ENCODE measurements around the gene GDPD2. TPM values are rescaled to one million over a fixed set of nuclear protein-coding genes. Genes with fewer than 3 reads are reported as not detected.
A peak's percentile ranks its signal among the peaks of the same experiment; 100 is the strongest.

The GDPD2 gene
- total RNA-seq, 1 donor from 2014 or later, result not detected

DNA sequence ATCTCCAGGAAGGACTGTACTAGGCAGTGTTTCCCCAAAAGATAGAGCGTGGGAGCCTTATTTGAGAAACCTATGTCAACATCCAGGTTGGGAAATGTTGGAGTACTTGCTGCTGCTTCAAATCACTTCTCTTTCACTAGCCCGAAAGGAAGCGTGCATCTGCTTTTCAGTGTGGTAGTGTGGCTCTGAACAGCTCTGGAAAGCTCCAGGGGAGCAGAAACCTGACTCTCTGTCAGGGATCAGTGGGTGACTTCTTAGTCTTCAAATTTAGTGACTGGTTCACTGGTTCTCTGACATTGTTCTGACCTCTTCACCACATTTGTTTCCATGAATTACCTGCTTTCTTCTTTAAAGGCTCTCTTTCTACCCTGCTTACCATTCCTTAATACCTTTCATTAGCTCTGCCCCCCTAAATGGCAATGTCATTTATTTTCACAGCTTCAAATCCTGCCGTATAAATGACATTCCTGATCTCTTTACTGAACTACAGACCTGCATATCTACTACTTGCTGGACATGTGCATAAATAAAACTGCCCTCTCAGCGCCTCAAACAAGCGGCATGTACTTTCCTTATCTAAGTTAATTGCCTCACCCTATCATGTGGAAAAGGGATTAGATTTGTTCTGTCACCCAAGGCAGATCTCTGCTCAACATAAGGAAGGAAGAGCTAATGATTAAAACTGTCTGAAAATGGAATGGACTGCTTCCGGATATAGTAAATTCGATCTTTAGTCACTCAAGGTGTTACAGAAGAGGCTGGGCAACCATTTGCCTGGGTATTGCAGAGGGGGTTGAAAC, 58.6 kb downstream of the GDPD2 start:
- intact Hi-C loops (cut with micrococcal nuclease), result no loop called here
- no peak for DNase-seq
- no peaks in the 10 kb centered on the region for H3K36me3 ChIP-seq
- H3K27ac ChIP-seq (replicated peaks), result peak overlapping the region; percentile 87
- H3K4me1 ChIP-seq, result peaks cover 46% of the 10 kb centered on the region
- TF ChIP-seq, protein P1, sequence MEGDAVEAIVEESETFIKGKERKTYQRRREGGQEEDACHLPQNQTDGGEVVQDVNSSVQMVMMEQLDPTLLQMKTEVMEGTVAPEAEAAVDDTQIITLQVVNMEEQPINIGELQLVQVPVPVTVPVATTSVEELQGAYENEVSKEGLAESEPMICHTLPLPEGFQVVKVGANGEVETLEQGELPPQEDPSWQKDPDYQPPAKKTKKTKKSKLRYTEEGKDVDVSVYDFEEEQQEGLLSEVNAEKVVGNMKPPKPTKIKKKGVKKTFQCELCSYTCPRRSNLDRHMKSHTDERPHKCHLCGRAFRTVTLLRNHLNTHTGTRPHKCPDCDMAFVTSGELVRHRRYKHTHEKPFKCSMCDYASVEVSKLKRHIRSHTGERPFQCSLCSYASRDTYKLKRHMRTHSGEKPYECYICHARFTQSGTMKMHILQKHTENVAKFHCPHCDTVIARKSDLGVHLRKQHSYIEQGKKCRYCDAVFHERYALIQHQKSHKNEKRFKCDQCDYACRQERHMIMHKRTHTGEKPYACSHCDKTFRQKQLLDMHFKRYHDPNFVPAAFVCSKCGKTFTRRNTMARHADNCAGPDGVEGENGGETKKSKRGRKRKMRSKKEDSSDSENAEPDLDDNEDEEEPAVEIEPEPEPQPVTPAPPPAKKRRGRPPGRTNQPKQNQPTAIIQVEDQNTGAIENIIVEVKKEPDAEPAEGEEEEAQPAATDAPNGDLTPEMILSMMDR (IDR thresholded peaks at IDR 0.05; ENCODE audit: borderline replicate concordance), result no peak
- H3K4me3 ChIP-seq, result no peak overlapping the region
- H3K9me3 ChIP-seq (replicated peaks), result no peaks in the 10 kb centered on the region
- no peaks in the 10 kb centered on the region for H3K27me3 ChIP-seq (ENCODE audit: low read depth)

DNA sequence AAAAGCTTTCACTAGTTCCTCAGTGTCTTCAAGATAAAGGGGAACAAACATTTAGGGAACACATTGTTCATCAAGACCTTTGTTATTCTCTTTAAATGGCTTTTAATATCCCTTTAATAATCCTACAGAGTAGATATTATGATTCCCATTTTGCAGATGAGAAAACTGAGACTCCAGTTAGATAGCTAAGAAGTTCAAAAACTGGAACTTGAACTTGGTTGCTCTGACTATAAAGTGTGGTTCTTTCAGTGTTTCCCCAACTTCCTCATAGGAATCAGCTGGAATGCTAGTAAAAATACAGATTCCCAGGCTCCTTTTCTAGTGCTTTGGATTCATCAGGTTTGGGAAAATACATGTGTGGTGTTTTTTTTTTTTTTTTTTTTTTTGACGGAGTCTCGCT, 59.2 kb downstream of the GDPD2 start:
- H3K27ac ChIP-seq (replicated peaks), result peak overlapping the region; percentile 87
- no peaks in the 10 kb centered on the region for H3K9me3 ChIP-seq (replicated peaks)
- intact Hi-C loops (cut with micrococcal nuclease), result no loop called here
- DNase-seq, result no peak
- H3K4me3 ChIP-seq, result no peak overlapping the region
- H3K27me3 ChIP-seq (ENCODE audit: low read depth), result no peaks in the 10 kb centered on the region
- TF ChIP-seq, protein P1 (IDR thresholded peaks at IDR 0.05; ENCODE audit: borderline replicate concordance), result no peak
- H3K36me3 ChIP-seq, result no peaks in the 10 kb centered on the region
- H3K4me1 ChIP-seq, result peaks cover 42% of the 10 kb centered on the region

Other genes starting within 250 kb of the GDPD2 start
- gene DGAT2L6, start 245.8 kb upstream of the GDPD2 start, total RNA-seq, result not detected
- not detected for gene AWAT1, start 188.7 kb upstream of the GDPD2 start, total RNA-seq
- gene P2RY4, start 163.1 kb upstream of the GDPD2 start, total RNA-seq, result not detected
- not detected for gene ARR3, start 155.0 kb upstream of the GDPD2 start, total RNA-seq
- not detected for gene RAB41, start 141.1 kb upstream of the GDPD2 start, total RNA-seq
- 36.5 TPM for gene PDZD11, start 133.4 kb upstream of the GDPD2 start, total RNA-seq
- 0.25 TPM for gene KIF4A, start 133.2 kb upstream of the GDPD2 start, total RNA-seq
- gene DLG3, start 21.5 kb downstream of the GDPD2 start, total RNA-seq, result 7.9 TPM

Data from left ventricle myocardium inferior (tissue), 1 donor.